Measurements from ENCODE around the gene WDR86.

Gene WDR86

DNA sequence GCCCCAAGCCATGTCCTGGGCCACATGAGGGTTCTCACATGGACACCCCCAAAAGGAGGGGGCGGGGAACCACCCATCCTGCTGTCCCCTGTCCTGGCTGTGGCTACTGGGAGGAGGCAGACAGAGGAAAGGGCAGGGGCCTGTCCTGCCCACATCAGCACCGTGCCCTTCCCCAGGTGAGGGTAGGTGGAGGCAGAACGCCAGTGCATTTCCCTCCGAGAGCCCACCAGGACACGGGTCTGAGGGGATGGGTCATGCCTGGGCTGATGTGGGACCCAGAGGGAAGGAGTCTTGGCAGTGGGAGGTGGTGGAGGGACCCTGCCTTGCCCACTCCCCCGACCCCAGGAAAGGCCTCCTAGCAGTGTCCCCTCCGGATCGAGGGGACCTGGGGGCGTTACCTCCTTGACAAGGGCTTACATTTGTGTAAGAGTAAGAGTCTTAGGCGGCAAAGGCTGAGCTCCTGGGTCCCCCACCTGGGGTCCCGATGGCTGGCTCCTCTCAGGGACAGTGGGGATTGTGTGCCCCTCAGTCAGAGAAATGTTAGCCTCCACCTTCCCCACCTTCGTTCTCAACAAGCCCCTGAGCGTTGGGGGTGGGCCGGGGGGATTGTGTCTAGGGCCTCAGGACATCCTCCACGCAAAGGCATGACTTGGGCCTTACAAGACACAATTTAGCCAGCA is 24.0 kb upstream of the WDR86 start (continued):
- TF ChIP-seq, protein P1, sequence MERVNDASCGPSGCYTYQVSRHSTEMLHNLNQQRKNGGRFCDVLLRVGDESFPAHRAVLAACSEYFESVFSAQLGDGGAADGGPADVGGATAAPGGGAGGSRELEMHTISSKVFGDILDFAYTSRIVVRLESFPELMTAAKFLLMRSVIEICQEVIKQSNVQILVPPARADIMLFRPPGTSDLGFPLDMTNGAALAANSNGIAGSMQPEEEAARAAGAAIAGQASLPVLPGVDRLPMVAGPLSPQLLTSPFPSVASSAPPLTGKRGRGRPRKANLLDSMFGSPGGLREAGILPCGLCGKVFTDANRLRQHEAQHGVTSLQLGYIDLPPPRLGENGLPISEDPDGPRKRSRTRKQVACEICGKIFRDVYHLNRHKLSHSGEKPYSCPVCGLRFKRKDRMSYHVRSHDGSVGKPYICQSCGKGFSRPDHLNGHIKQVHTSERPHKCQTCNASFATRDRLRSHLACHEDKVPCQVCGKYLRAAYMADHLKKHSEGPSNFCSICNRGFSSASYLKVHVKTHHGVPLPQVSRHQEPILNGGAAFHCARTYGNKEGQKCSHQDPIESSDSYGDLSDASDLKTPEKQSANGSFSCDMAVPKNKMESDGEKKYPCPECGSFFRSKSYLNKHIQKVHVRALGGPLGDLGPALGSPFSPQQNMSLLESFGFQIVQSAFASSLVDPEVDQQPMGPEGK (CRISPR knock-in tag; IDR thresholded peaks at IDR 0.05; ENCODE audit: borderline replicate concordance) = no peak
- TF ChIP-seq, protein P2, sequence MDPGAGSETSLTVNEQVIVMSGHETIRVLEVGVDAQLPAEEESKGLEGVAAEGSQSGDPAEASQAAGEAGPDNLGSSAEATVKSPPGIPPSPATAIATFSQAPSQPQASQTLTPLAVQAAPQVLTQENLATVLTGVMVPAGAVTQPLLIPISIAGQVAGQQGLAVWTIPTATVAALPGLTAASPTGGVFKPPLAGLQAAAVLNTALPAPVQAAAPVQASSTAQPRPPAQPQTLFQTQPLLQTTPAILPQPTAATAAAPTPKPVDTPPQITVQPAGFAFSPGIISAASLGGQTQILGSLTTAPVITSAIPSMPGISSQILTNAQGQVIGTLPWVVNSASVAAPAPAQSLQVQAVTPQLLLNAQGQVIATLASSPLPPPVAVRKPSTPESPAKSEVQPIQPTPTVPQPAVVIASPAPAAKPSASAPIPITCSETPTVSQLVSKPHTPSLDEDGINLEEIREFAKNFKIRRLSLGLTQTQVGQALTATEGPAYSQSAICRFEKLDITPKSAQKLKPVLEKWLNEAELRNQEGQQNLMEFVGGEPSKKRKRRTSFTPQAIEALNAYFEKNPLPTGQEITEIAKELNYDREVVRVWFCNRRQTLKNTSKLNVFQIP (CRISPR knock-in tag; IDR thresholded peaks at IDR 0.05; ENCODE audit: borderline replicate concordance, low read depth) = no peak
- TF ChIP-seq ZC3H10 (CRISPR knock-in tag; IDR thresholded peaks at IDR 0.05) (no peak), ZNF565 (CRISPR knock-in tag; conservative IDR thresholded peaks at IDR 0.05; ENCODE audit: low read depth) (no peak), GLIS3 (CRISPR knock-in tag; IDR thresholded peaks at IDR 0.05) (no peak), ESRRG (CRISPR knock-in tag; IDR thresholded peaks at IDR 0.05) (no peak)

DNA sequence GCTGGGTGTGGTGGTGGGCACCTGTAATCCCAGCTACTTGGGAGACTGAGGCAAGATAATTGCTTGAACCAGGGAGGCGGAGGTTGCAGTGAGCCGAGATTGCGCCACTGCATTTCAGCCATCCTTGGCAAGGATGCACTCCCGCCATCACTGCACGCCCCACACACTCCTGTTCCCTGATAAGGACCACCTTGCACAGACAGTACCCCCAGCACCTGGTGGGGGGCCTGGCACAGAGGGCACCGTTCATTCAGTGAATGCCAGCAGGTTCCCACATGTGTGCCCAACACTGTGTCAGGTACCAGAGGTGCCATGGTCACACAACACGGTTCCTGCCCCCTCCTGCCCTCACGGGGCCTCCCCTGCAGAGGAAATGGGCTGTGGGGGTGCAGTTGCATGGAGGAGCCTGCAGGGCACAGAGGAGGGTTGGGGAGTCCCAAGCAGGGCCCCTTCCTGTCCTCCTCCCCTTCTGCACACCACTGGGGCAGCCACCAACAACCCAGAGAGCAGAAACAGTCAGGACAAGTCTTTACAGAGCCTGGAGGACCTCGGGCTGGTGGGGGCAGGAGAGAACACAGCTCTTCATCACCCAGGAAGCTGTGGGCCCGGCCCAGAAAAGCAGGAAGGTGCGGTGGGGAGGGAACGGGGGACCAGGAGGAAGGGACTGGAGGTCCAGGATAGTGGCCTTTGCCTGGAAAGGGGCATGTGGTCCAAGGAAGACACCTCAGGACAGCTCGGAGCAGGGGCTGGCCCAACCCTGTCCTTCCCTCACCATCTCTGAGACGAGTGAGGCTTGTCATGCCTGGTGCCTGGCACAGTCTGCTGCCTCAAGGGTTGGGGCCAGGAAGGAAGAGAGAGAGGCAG is 23.1 kb upstream of the WDR86 start:
- no peak; the same call in 2 of the 3 replicates for ATAC-seq

DNA sequence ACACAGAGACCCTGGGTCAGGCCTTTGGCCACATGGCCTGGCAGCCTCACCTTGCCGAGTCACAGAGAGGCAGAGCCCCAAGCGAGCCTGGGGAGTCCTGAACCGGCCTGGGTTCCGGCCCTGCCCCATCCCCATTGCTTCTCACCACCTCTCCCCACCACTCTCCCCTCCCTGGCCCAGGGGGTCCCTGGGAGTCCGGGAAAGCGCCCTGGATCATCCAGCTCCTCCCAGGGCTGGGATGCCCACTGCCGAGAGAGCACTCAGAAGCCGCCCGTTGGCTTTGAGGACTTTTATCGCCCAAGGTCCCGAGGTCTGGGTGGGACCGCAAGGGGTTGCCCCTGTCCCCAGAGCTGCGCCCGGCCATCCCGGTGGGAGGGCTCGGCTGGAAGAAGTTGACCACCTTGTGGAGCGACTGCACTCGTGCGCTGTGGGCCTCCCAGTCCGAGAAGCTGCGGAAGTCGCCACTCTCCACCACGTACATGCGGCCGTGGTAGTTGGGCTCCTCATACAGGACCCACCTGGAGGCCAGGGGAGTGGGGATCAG is 22.0 kb upstream of the WDR86 start:
- TF ChIP-seq BACH2 (CRISPR knock-in tag; IDR thresholded peaks at IDR 0.05; ENCODE audit: borderline replicate concordance) (no peak), CSDC2 (CRISPR knock-in tag; IDR thresholded peaks at IDR 0.05) (no peak), TCF4 (CRISPR knock-in tag; IDR thresholded peaks at IDR 0.05; ENCODE audit: borderline replicate concordance) (no peak), ISL1 (CRISPR knock-in tag; IDR thresholded peaks at IDR 0.05) (no peak), ZFP3 (CRISPR knock-in tag; IDR thresholded peaks at IDR 0.05) (no peak)
- TF ChIP-seq, protein P3, sequence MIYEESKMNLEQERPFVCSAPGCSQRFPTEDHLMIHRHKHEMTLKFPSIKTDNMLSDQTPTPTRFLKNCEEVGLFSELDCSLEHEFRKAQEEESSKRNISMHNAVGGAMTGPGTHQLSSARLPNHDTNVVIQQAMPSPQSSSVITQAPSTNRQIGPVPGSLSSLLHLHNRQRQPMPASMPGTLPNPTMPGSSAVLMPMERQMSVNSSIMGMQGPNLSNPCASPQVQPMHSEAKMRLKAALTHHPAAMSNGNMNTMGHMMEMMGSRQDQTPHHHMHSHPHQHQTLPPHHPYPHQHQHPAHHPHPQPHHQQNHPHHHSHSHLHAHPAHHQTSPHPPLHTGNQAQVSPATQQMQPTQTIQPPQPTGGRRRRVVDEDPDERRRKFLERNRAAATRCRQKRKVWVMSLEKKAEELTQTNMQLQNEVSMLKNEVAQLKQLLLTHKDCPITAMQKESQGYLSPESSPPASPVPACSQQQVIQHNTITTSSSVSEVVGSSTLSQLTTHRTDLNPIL (CRISPR knock-in tag; IDR thresholded peaks at IDR 0.05; ENCODE audit: low read depth) = no peak

More for the DNA sequence above, 23.1 kb upstream of the WDR86 start:
- TF ChIP-seq TOX (CRISPR knock-in tag; IDR thresholded peaks at IDR 0.05; ENCODE audit: borderline replicate concordance) = no peak
- no peak for TF ChIP-seq ZC3H10 (CRISPR knock-in tag; IDR thresholded peaks at IDR 0.05)
- TF ChIP-seq ZFP30 (CRISPR knock-in tag; IDR thresholded peaks at IDR 0.05) = no peak
- TF ChIP-seq, protein P2 (CRISPR knock-in tag; IDR thresholded peaks at IDR 0.05; ENCODE audit: borderline replicate concordance, low read depth) = no peak
- TF ChIP-seq, protein P1 (CRISPR knock-in tag; IDR thresholded peaks at IDR 0.05; ENCODE audit: borderline replicate concordance) = no peak
- TF ChIP-seq, protein P4, sequence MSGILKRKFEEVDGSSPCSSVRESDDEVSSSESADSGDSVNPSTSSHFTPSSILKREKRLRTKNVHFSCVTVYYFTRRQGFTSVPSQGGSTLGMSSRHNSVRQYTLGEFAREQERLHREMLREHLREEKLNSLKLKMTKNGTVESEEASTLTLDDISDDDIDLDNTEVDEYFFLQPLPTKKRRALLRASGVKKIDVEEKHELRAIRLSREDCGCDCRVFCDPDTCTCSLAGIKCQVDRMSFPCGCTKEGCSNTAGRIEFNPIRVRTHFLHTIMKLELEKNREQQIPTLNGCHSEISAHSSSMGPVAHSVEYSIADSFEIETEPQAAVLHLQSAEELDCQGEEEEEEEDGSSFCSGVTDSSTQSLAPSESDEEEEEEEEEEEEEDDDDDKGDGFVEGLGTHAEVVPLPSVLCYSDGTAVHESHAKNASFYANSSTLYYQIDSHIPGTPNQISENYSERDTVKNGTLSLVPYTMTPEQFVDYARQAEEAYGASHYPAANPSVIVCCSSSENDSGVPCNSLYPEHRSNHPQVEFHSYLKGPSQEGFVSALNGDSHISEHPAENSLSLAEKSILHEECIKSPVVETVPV (CRISPR knock-in tag; IDR thresholded peaks at IDR 0.05) = no peak
- TF ChIP-seq ESRRG (CRISPR knock-in tag; IDR thresholded peaks at IDR 0.05) = no peak
- no peak for TF ChIP-seq ISL1 (CRISPR knock-in tag; IDR thresholded peaks at IDR 0.05)
- TF ChIP-seq ZFP3 (CRISPR knock-in tag; IDR thresholded peaks at IDR 0.05) = no peak
- TF ChIP-seq TCF4 (CRISPR knock-in tag; IDR thresholded peaks at IDR 0.05; ENCODE audit: borderline replicate concordance) = no peak

More for the DNA sequence above, 22.0 kb upstream of the WDR86 start:
- ATAC-seq = no peak

Measured in SK-N-SH treated with all-trans-retinoic acid at 6 μM for 48 hours (cell line).